HepG2 (cell line): ENCODE measurements around the gene AP2A2. TPM values are rescaled to one million over a fixed set of nuclear protein-coding genes. Genes with fewer than 3 reads are reported as not detected.
A peak's percentile ranks its signal among the peaks of the same experiment; 100 is the strongest.

ENCODE experiments used
- CC2D1A ChIP-seq: sonication (generic); formaldehyde crosslinking; IDR thresholded peaks from 2 replicates; pipeline ENCODE4 v1.8.1; 2023; ENCODE audit warnings: mild to moderate bottlenecking, missing genetic modification reagents
- DBP ChIP-seq: sonication (generic); formaldehyde crosslinking; IDR thresholded peaks from 2 replicates; pipeline ENCODE4 v1.4.0; 2020; ENCODE audit warnings: missing genetic modification reagents; ENCODE audit errors: not compliant biosample characterization
- GMEB1 ChIP-seq: sonication (generic); formaldehyde crosslinking; IDR thresholded peaks from 2 replicates; pipeline ENCODE4 v1.5.1; 2020; ENCODE audit warnings: missing genetic modification reagents, mild to moderate bottlenecking, borderline replicate concordance
- HOXA3 ChIP-seq: sonication (generic); formaldehyde crosslinking; IDR thresholded peaks from 2 replicates; pipeline ENCODE4 v1.5.0; 2020; ENCODE audit warnings: missing genetic modification reagents
- KLF13 ChIP-seq: sonication (generic); formaldehyde crosslinking; IDR thresholded peaks from 2 replicates; pipeline ENCODE4 v1.4.0; 2020; ENCODE audit warnings: mild to moderate bottlenecking, missing genetic modification reagents
- LBX2 ChIP-seq: sonication (generic); formaldehyde crosslinking; IDR thresholded peaks from 2 replicates; pipeline ENCODE4 v1.5.0; 2020; ENCODE audit warnings: missing genetic modification reagents, mild to moderate bottlenecking, borderline replicate concordance
- MLX ChIP-seq: IDR thresholded peaks from 2 replicates; pipeline ENCODE4 v1.6.1; 2016
- PHF5A ChIP-seq: IDR thresholded peaks from one replicate; pipeline ENCODE4 v1.6.1; 2018; ENCODE audit warnings: low read depth, missing genetic modification reagents; ENCODE audit not compliant: unreplicated experiment
- REL ChIP-seq: sonication (generic); formaldehyde crosslinking; conservative IDR thresholded peaks from 2 replicates; pipeline ENCODE4 v1.8.0; 2022; ENCODE audit warnings: mild to moderate bottlenecking, missing genetic modification reagents, moderate library complexity
- RXRA ChIP-seq: sonication (generic); formaldehyde crosslinking; IDR thresholded peaks from 2 replicates; pipeline ENCODE4 v1.5.1; 2020; ENCODE audit warnings: missing genetic modification reagents
- RXRB ChIP-seq: IDR thresholded peaks from 2 replicates; pipeline ENCODE4 v1.6.1; 2016; ENCODE audit warnings: borderline replicate concordance, missing genetic modification reagents, missing compliant biosample characterization
- THAP7 ChIP-seq: sonication (generic); formaldehyde crosslinking; IDR thresholded peaks from 2 replicates; pipeline ENCODE4 v1.8.1; 2023; ENCODE audit warnings: mild to moderate bottlenecking, missing genetic modification reagents
- ZFP41 ChIP-seq: sonication (generic); formaldehyde crosslinking; IDR thresholded peaks from 2 replicates; pipeline ENCODE4 v1.4.0; 2020; ENCODE audit warnings: mild to moderate bottlenecking, missing genetic modification reagents, borderline replicate concordance
- ZNF142 ChIP-seq: sonication (generic); formaldehyde crosslinking; IDR thresholded peaks from 2 replicates; pipeline ENCODE4 v1.4.0; 2020; ENCODE audit warnings: missing genetic modification reagents
- ZNF331 ChIP-seq: sonication (generic); formaldehyde crosslinking; IDR thresholded peaks from 2 replicates; pipeline ENCODE4 v1.4.0; 2020; ENCODE audit warnings: missing genetic modification reagents
- ZNF576 ChIP-seq: sonication (generic); formaldehyde crosslinking; IDR thresholded peaks from 2 replicates; pipeline ENCODE4 v1.4.0; 2020; ENCODE audit warnings: mild to moderate bottlenecking, missing genetic modification reagents
- ZNF629 ChIP-seq: sonication (generic); formaldehyde crosslinking; conservative IDR thresholded peaks from 2 replicates; pipeline ENCODE4 v1.5.0; 2020; ENCODE audit warnings: missing genetic modification reagents
- ZSCAN31 ChIP-seq: sonication (generic); formaldehyde crosslinking; IDR thresholded peaks from 2 replicates; pipeline ENCODE4 v1.5.0; 2020; ENCODE audit warnings: low read depth, mild to moderate bottlenecking, missing genetic modification reagents
- polyA plus RNA-seq, 8 experiments: library from polyadenylated mRNA; depleted of rRNA in 3 of 8; stranded (reverse) in 7 of 8; unstranded in 1 of 8; fragments of >200 nt; fragmentation: Illumina TruSeq in 4 of 8; extraction: Trizol in 4 of 8; gene quantifications; 2 replicates each; pipeline versions ENCODE4 v1.2.1 to v1.2.3, GENCODE V29; 2011 to 2016; ENCODE audit warnings: low read depth in 4 of 8, missing spikeins in 1 of 8, mixed read lengths in 1 of 8; ENCODE audit not compliant: insufficient read depth in 1 of 8
- total RNA-seq, 5 experiments: library from RNA; depleted of rRNA; stranded (reverse); fragments of >200 nt; fragmentation: Illumina TruSeq; extraction: Trizol; gene quantifications; 2 replicates each; pipeline ENCODE4 v1.2.3, GENCODE V29; 2016; ENCODE audit warnings: low read depth in 1 of 5

Gene AP2A2
- total and polyA plus RNA-seq, 2 of the 13 experiments (the other 11 are each of a cell fraction or from before 2014, with no cell fraction given), result 25.7 to 75.7 TPM

- no peak for TF ChIP-seq ZNF142 (CRISPR knock-in tag)
- TF ChIP-seq HOXA3, result peak; percentile 64; the same call in 1 of the 2 replicates
- TF ChIP-seq DBP (CRISPR knock-in tag), result no peak
- peak; percentile 53; the same call in 1 of the 2 replicates for TF ChIP-seq MLX
- TF ChIP-seq ZNF331 (CRISPR knock-in tag), result peak; percentile 68; the same call in 1 of the 2 replicates
- TF ChIP-seq CC2D1A (CRISPR knock-in tag), result no peak
- TF ChIP-seq KLF13 (CRISPR knock-in tag), result no peak
- peak; percentile 94 for TF ChIP-seq RXRB (CRISPR knock-in tag)
- no peak for TF ChIP-seq ZNF629
- TF ChIP-seq PHF5A (CRISPR knock-in tag), result no peak
- no peak for TF ChIP-seq REL (CRISPR knock-in tag)
- TF ChIP-seq LBX2 (CRISPR knock-in tag), result no peak
- TF ChIP-seq THAP7 (CRISPR knock-in tag), result no peak
- peak; percentile 91 for TF ChIP-seq RXRA (CRISPR knock-in tag)
- TF ChIP-seq GMEB1 (CRISPR knock-in tag), result peak; percentile 57; the same call in 1 of the 2 replicates
- no peak for TF ChIP-seq ZSCAN31 (CRISPR knock-in tag)
- TF ChIP-seq ZFP41 (CRISPR knock-in tag), result no peak
- TF ChIP-seq ZNF576 (CRISPR knock-in tag), result no peak
These were observed 10.7 kb upstream of the AP2A2 start (continued) for GRCh38 chr11:914747-915501.
